Stomach (tissue), 9 donors: Measurements from ENCODE around the gene TMCC1. TPM values are rescaled to one million over a fixed set of nuclear protein-coding genes. Genes with fewer than 3 reads are reported as not detected.
A peak's percentile ranks its signal among the peaks of the same experiment; 100 is the strongest.

Experiments
- DNase-seq, 2 donors: peaks; one replicate each; pipeline versions ENCODE4 v3.0.0 to v3.0.0-alpha.2; 2013 to 2019
- H3K27ac ChIP-seq, 5 donors: fragments of 200-600 bp in 4 of 5; sonication (generic) in 4 of 5; one replicate each; pipeline ENCODE4 v1.5.1; 2013 to 2019; ENCODE audit warnings: mild to moderate bottlenecking in 1 of 5, moderate library complexity in 1 of 5
- H3K27me3 ChIP-seq, 3 donors: fragments of 200-600 bp; sonication (generic); one replicate each; pipeline ENCODE4 v1.5.1; 2017 to 2019; ENCODE audit warnings: mixed run types in 1 of 3
- H3K36me3 ChIP-seq, 4 donors: fragments of 200-600 bp; sonication (generic); 1 replicate in 3 of 4; 2 replicates in 1 of 4; pipeline ENCODE4 v1.5.1; 2016 to 2019
- H3K4me1 ChIP-seq, 4 donors: fragments of 200-600 bp; sonication (generic); one replicate each; pipeline ENCODE4 v1.5.1; 2016 to 2019
- H3K4me3 ChIP-seq, 4 donors: fragments of 200-600 bp; sonication (generic) in 3 of 4; one replicate each; pipeline ENCODE4 v1.5.1; 2016 to 2019; ENCODE audit warnings: mild to moderate bottlenecking in 1 of 4
- H3K9me3 ChIP-seq, 4 donors: fragments of 200-600 bp; sonication (generic); one replicate each; pipeline ENCODE4 v1.5.1; 2016 to 2019
- CTCF ChIP-seq, 7 experiments: fragments of 450-650 bp in 4 of 7; fragments of 200-600 bp in 3 of 7; sonication (generic) in 3 of 7; IDR thresholded peaks; one replicate each; pipeline ENCODE4 v1.5.1; 2016 to 2019; ENCODE audit warnings: antibody characterized with exemption in 7 of 7, control low read depth in 2 of 7, mild to moderate bottlenecking in 1 of 7
- EP300 ChIP-seq: sonication (generic); formaldehyde crosslinking; IDR thresholded peaks from one replicate; pipeline ENCODE4 v1.6.1; 2017; ENCODE audit warnings: antibody characterized with exemption
- POLR2A ChIP-seq, 4 donors: fragments of 450-650 bp; IDR thresholded peaks; one replicate each; pipeline ENCODE4 v1.6.1; 2016; ENCODE audit warnings: antibody characterized with exemption in 4 of 4, control low read depth in 2 of 4, mild to moderate bottlenecking in 1 of 4, moderate library complexity in 1 of 4
- POLR2AphosphoS5 ChIP-seq, 3 donors: sonication (generic); formaldehyde crosslinking; IDR thresholded peaks; one replicate each; pipeline ENCODE4 v1.6.1; 2016; ENCODE audit warnings: antibody characterized with exemption in 3 of 3
- WGBS, 5 donors: extraction: QIAGEN DNeasy Blood & Tissue Kit in 3 of 5; methylation state at CpG; one replicate each; pipeline versions ENCODE4 v1.1.5 to v1.1.7; 2013 to 2018; 5-methylcytosine and 5-hydroxymethylcytosine counted together
- intact Hi-C: fragments of 100-400 bp; cut with DNase I; formaldehyde crosslinking; loops from one replicate; pipeline ENCODE4 v1.15.1; 2023; ENCODE audit warnings: low total_unique reads
- polyA plus RNA-seq, 3 donors: library from polyadenylated mRNA; stranded (reverse); fragments of 200-250 nt; gene quantifications; one replicate each; pipeline ENCODE4 v1.2.3, GENCODE V29; 2013
- total RNA-seq, 5 donors: library from RNA; depleted of rRNA; stranded (reverse); fragments of >200 nt; gene quantifications; one replicate each; pipeline versions ENCODE4 v1.1.0 to v1.2.3, GENCODE V29; 2014 to 2016
- donor health status: healthy with polysubstance abuse.
- donor health status: Bipolar disorder and iron deficiency.
- donor health status: healthy.

The TMCC1 gene
- total and polyA plus RNA-seq, 8 donors, result 5.0 to 26.6 (median 9.3) TPM

GRCh38 chr3:129654131-129654530 is 239.4 kb downstream of the TMCC1 start:
- intact Hi-C loops, result loop anchor here (5.0 kb wide), 1 partner anchor 173 kb away; no protein-coding TSS in a partner anchor
- WGBS, 5 donors, result 82 to 97% (median 91%) methylated on average over 1 of the region's 1 CpG

GRCh38 chr3:129653019-129653418 is 240.5 kb downstream of the TMCC1 start:
- 59 to 88% (median 81%) methylated on average over 1 of the region's 1 CpG for WGBS, 5 donors
- Histone ChIP-seq H3K36me3 (peaks cover 0 to 25% (median 21%) of the 10 kb centered on the region in 4 donors), H3K9me3 (no peaks in the 10 kb centered on the region), H3K4me1 (peaks cover 0 to 45% (median 14%) of the 10 kb centered on the region in 4 donors), H3K27ac (no peak overlapping the region), H3K27me3 (no peaks in the 10 kb centered on the region), H3K4me3 (no peak overlapping the region)
- intact Hi-C loops, result loop anchor here (5.0 kb wide), 1 partner anchor 174 kb away; no protein-coding TSS in a partner anchor
- TF ChIP-seq CTCF (IDR thresholded peaks at IDR 0.05), result no peak
- DNase-seq, result no peak

More at GRCh38 chr3:129654131-129654530, 239.4 kb downstream of the TMCC1 start:
- Histone ChIP-seq H3K36me3 (peaks cover 0 to 25% (median 21%) of the 10 kb centered on the region in 4 donors), H3K4me3 (no peak overlapping the region), H3K27ac (no peak overlapping the region), H3K9me3 (no peaks in the 10 kb centered on the region), H3K4me1 (peaks cover 0 to 52% (median 18%) of the 10 kb centered on the region in 4 donors), H3K27me3 (no peaks in the 10 kb centered on the region)
- TF ChIP-seq CTCF (IDR thresholded peaks at IDR 0.05), result no peak
- TF ChIP-seq POLR2A (IDR thresholded peaks at IDR 0.05), result no peak
- no peak for TF ChIP-seq EP300
- no peak for TF ChIP-seq POLR2AphosphoS5 (IDR thresholded peaks at IDR 0.05)
- no peak for DNase-seq

- 75 to 80% (median 79%) methylated on average over 8 of the region's 8 CpGs for WGBS, 5 donors
- Histone ChIP-seq H3K27ac (no peak overlapping the region), H3K4me3 (no peak overlapping the region), H3K9me3 (no peaks in the 10 kb centered on the region), H3K36me3 (peaks cover 0 to 25% (median 21%) of the 10 kb centered on the region in 4 donors), H3K4me1 (peaks cover 0 to 31% (median 4%) of the 10 kb centered on the region in 4 donors), H3K27me3 (no peaks in the 10 kb centered on the region)
- intact Hi-C loops, result loop anchor here (5.0 kb wide), 1 partner anchor 176 kb away; no protein-coding TSS in a partner anchor
- peak in 1 of 2 donors; percentile 38 for DNase-seq
- TF ChIP-seq CTCF (IDR thresholded peaks at IDR 0.05) (no peak), POLR2AphosphoS5 (IDR thresholded peaks at IDR 0.05) (no peak), POLR2A (IDR thresholded peaks at IDR 0.05) (no peak), EP300 (no peak)
These were observed 241.9 kb downstream of the TMCC1 start for GRCh38 chr3:129651435-129652202.

GRCh38 chr3:129650256-129650872 is 243.1 kb downstream of the TMCC1 start:
- Histone ChIP-seq H3K9me3 (no peaks in the 10 kb centered on the region), H3K4me1 (peaks cover 0 to 27% (median 3%) of the 10 kb centered on the region in 4 donors), H3K4me3 (no peak overlapping the region), H3K36me3 (peaks cover 0 to 25% (median 21%) of the 10 kb centered on the region in 4 donors), H3K27ac (no peak overlapping the region), H3K27me3 (no peaks in the 10 kb centered on the region)
- intact Hi-C loops, result loop anchor here (5.0 kb wide), 1 partner anchor 177 kb away; no protein-coding TSS in a partner anchor
- WGBS, 5 donors, result 24 to 29% (median 28%) methylated on average over 7 of the region's 7 CpGs
- no peak for TF ChIP-seq POLR2A (IDR thresholded peaks at IDR 0.05)
- TF ChIP-seq POLR2AphosphoS5 (IDR thresholded peaks at IDR 0.05), result peak in 1 of 3 donors; percentile 26
- TF ChIP-seq CTCF (IDR thresholded peaks at IDR 0.05), result peak in 5 of 7 experiments; percentile 61 to 85 (median 63)
- DNase-seq, result peak; percentile 68 to 88
